Transverse colon (tissue), 4 donors: ENCODE results near the gene ASTL. TPM values are rescaled to one million over a fixed set of nuclear protein-coding genes. Genes with fewer than 3 reads are reported as not detected.

Experiments
- DNase-seq: peaks from one replicate; pipeline ENCODE4 v3.0.0-alpha.2; 2019
- H3K27ac ChIP-seq, 4 donors: fragments of 200-600 bp; sonication (generic); 2 replicates each; pipeline ENCODE4 v1.5.1; 2016 to 2018; ENCODE audit warnings: inconsistent platforms in 4 of 4
- H3K27me3 ChIP-seq: fragments of 200-600 bp; sonication (generic); 2 replicates; pipeline ENCODE4 v1.5.1; 2017; ENCODE audit warnings: inconsistent platforms
- H3K36me3 ChIP-seq, 4 donors: fragments of 200-600 bp; sonication (generic); 2 replicates each; pipeline ENCODE4 v1.5.1; 2017 to 2019; ENCODE audit warnings: inconsistent platforms in 4 of 4
- H3K4me1 ChIP-seq, 4 donors: fragments of 200-600 bp; sonication (generic); 2 replicates each; pipeline ENCODE4 v1.5.1; 2017 to 2020; ENCODE audit warnings: inconsistent platforms in 4 of 4
- H3K4me3 ChIP-seq, 4 donors: fragments of 200-600 bp; sonication (generic); 1 replicate in 1 of 4; 2 replicates in 3 of 4; pipeline versions ENCODE4 v1.5.1 to v1.6.1; 2017 to 2019; ENCODE audit warnings: inconsistent platforms in 4 of 4
- H3K9me3 ChIP-seq, 2 donors: fragments of 200-600 bp; sonication (generic); 2 replicates each; pipeline ENCODE4 v1.5.1; 2017 to 2019; ENCODE audit warnings: inconsistent platforms in 2 of 2
- EP300 ChIP-seq: sonication (generic); formaldehyde crosslinking; IDR thresholded peaks from one replicate; pipeline ENCODE4 v1.6.1; 2017; ENCODE audit warnings: antibody characterized with exemption, low read depth
- POLR2A ChIP-seq: fragments of 450-650 bp; IDR thresholded peaks from one replicate; pipeline ENCODE4 v1.6.1; 2016; ENCODE audit warnings: antibody characterized with exemption, mild to moderate bottlenecking, moderate library complexity
- POLR2AphosphoS5 ChIP-seq, 3 donors: sonication (generic); formaldehyde crosslinking; IDR thresholded peaks; one replicate each; pipeline ENCODE4 v1.6.1; 2016; ENCODE audit warnings: antibody characterized with exemption in 3 of 3
- WGBS, 2 donors: methylation state at CpG; one replicate each; pipeline ENCODE4 v1.1.5; 2018; ENCODE audit warnings: low coverage in 1 of 2; 5-methylcytosine and 5-hydroxymethylcytosine counted together
- in situ Hi-C, 4 donors: fragments of 200-750 bp; cut with MboI; loops; one replicate each; pipeline versions ENCODE4 v1.15.0 to v1.15.1; 2017; ENCODE audit warnings: low sequenced_read_pairs in 3 of 4, low pct_ligation_motif_present in 1 of 4, low pct_unique_long_range_greater_than_20kb in 1 of 4
- intact Hi-C: fragments of 100-400 bp; cut with DNase I; formaldehyde crosslinking; loops from one replicate; pipeline ENCODE4 v1.15.1; 2023; ENCODE audit warnings: low total_unique reads
- total RNA-seq, 4 donors: library from RNA; depleted of rRNA; stranded (reverse); fragments of >200 nt; gene quantifications; one replicate each; pipeline ENCODE4 v1.1.0, GENCODE V29; 2016
- TF ChIP-seq, protein P1 (sequence below), 5 experiments: fragments of 200-600 bp in 3 of 5; fragments of 450-650 bp in 2 of 5; sonication (generic) in 3 of 5; IDR thresholded peaks; 1 replicate in 2 of 5; 2 replicates in 3 of 5; pipeline ENCODE4 v1.5.1; 2016 to 2017; ENCODE audit warnings: antibody characterized with exemption in 5 of 5, inconsistent platforms in 3 of 5, mild to moderate bottlenecking in 2 of 5, moderate library complexity in 1 of 5

ASTL gene
- total RNA-seq, 4 donors from 2014 or later, result 0.95 TPM; not detected in 3

DNA sequence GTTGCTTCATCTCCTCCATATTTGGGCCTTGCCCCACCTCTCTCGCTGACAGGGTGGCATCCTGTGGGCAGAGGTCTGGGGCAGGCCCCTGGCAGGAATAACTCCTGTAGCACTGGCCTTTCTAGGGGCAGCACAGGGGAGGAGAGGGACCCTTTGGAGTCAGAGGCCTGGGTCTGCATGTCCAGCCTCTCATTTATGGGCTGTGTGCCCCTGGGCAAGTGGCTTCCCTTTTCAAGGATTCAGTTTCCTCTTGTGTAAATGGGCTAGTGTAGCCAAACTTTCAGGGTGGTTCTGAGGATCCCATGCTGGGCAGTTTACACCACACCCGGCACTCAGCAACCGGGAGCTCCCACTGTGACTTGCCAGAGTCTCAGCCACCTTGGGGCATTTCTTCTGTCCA, 45.4 kb downstream of the ASTL start:
- TF ChIP-seq POLR2AphosphoS5 (IDR thresholded peaks at IDR 0.05) (no peak), POLR2A (no peak), EP300 (no peak)
- TF ChIP-seq, protein P1, sequence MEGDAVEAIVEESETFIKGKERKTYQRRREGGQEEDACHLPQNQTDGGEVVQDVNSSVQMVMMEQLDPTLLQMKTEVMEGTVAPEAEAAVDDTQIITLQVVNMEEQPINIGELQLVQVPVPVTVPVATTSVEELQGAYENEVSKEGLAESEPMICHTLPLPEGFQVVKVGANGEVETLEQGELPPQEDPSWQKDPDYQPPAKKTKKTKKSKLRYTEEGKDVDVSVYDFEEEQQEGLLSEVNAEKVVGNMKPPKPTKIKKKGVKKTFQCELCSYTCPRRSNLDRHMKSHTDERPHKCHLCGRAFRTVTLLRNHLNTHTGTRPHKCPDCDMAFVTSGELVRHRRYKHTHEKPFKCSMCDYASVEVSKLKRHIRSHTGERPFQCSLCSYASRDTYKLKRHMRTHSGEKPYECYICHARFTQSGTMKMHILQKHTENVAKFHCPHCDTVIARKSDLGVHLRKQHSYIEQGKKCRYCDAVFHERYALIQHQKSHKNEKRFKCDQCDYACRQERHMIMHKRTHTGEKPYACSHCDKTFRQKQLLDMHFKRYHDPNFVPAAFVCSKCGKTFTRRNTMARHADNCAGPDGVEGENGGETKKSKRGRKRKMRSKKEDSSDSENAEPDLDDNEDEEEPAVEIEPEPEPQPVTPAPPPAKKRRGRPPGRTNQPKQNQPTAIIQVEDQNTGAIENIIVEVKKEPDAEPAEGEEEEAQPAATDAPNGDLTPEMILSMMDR (IDR thresholded peaks at IDR 0.05), result no peak
- peaks cover 6 to 19% (median 9%) of the 10 kb centered on the region in 4 donors for H3K4me1 ChIP-seq
- WGBS, 2 donors, result 94% methylated on average over 3 of the region's 3 CpGs; no CpG with 5 or more reads in 1 of the 2 donors
- no peaks in the 10 kb centered on the region for H3K9me3 ChIP-seq
- intact Hi-C loops (no loop called here), in situ Hi-C loops (no loop called here)
- no peak overlapping the region for H3K27ac ChIP-seq
- no peaks in the 10 kb centered on the region for H3K27me3 ChIP-seq
- H3K4me3 ChIP-seq, result no peak overlapping the region
- peak; percentile 6 for DNase-seq
- no peaks in the 10 kb centered on the region for H3K36me3 ChIP-seq

DNA sequence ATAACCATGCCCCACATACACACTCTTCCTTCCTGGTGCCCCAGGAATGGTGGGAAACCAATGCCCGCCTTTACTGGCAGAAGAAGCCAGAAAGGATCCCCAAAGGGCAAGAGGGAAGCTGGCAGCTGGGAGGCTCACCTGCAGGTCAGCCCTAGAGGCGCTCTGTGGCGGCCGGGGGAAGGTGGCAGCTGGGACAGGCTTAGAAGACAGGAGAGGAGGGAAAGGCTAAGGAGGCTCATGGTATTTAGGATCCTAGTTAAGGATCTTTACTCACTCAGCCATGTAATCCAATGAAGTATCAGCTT, 45.8 kb downstream of the ASTL start:
- no peaks in the 10 kb centered on the region for H3K27me3 ChIP-seq
- WGBS, 2 donors, result 90% methylated on average over 4 of the region's 4 CpGs; no CpG with 5 or more reads in 1 of the 2 donors
- H3K27ac ChIP-seq, result no peak overlapping the region
- DNase-seq, result peak; percentile 2
- no peak overlapping the region for H3K4me3 ChIP-seq
- in situ Hi-C loops (no loop called here), intact Hi-C loops (no loop called here)
- H3K36me3 ChIP-seq, result no peaks in the 10 kb centered on the region
- TF ChIP-seq POLR2A, result no peak
- no peak for TF ChIP-seq POLR2AphosphoS5 (IDR thresholded peaks at IDR 0.05)
- TF ChIP-seq, protein P1 (IDR thresholded peaks at IDR 0.05), result no peak
- TF ChIP-seq EP300, result no peak
- H3K9me3 ChIP-seq, result no peaks in the 10 kb centered on the region
- peaks cover 6 to 19% (median 9%) of the 10 kb centered on the region in 4 donors for H3K4me1 ChIP-seq

DNA sequence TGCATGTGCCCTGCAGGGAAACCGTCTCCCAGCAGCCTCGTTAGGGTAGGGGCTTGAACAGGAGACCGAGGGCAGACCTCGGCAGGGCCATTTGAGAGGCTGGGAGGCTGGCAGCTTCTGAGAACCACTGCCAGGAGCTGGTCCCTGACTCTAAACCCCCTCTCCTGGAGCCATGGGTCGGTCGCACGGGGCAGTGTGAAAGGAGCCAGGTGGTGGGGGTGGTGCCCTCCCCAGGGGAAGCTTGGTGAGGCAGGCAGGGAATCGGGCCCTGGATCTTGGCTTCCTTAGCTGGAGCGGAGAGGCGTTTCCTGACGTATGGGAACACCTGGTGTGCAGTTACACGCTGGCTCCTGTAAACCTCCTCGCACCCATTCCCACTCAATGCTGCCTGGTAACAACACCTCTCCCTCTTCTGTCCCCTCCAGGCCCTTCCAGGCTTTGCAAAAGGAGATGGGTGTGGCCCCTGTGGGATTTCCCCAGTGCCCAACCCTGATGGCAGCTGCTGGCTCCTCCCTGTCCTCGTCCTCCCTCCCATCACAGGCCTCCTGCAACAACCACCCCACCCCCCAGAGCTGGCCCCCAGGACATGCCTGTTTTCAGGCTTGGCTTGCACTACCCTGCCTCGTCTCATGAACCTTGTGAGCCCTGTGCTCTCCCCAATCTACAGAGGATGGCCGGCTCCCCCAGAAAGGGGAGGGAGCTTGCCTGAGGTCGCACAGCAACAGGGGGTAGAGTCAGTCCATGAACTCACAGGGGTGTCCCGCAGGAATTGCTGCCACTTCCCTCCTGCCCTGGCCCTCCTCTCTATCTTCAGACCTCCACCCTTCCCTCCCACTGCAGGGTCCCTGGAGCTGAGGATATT, 46.4 kb downstream of the ASTL start:
- TF ChIP-seq, protein P1 (IDR thresholded peaks at IDR 0.05), result no peak
- TF ChIP-seq POLR2A, result no peak
- no peak for TF ChIP-seq POLR2AphosphoS5 (IDR thresholded peaks at IDR 0.05)
- TF ChIP-seq EP300, result no peak
- H3K4me1 ChIP-seq, result peaks cover 6 to 19% (median 9%) of the 10 kb centered on the region in 4 donors
- peak overlapping the region in 2 of 4 donors; percentile 9 to 67 for H3K27ac ChIP-seq
- peak; percentile 32 for DNase-seq
- intact Hi-C loops (no loop called here), in situ Hi-C loops (no loop called here)
- WGBS, 2 donors, result 52% methylated on average over 18 of the region's 18 CpGs; no CpG with 5 or more reads in 1 of the 2 donors
- no peaks in the 10 kb centered on the region for H3K9me3 ChIP-seq
- no peaks in the 10 kb centered on the region for H3K36me3 ChIP-seq
- H3K27me3 ChIP-seq, result no peaks in the 10 kb centered on the region
- H3K4me3 ChIP-seq, result no peak overlapping the region

DNA sequence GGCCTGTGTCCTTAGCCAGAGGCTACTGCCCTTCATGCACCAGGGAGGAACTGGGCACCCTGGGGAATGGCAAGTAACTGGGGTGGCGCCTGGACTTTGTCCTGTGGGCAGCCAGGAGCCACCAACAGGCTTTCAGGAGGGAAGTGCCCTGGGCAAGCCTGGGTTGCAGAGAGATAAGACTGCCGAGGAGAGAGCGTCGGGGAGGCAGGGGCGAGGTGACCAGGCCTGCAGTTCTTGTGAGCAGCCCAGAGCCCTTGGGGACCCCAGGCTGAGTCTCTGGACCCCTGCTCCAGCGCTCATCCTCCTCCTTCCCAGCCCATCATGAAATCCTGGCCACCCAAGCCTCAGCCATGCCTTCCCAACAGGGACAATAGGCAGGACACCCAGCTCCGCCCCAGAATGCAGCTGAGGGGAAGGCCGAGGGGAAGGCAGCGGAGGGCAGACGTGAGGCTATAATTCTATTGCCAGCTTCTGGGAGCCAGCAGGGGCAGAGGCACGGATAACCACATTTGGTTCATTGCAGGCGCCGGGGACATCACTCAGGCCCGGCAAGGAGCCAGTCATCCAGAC, 47.1 kb downstream of the ASTL start:
- Histone ChIP-seq H3K9me3 (no peaks in the 10 kb centered on the region), H3K27me3 (no peaks in the 10 kb centered on the region), H3K36me3 (no peaks in the 10 kb centered on the region), H3K27ac (peak overlapping the region in 3 of 4 donors; percentile 9 to 67 (median 53)), H3K4me1 (peaks cover 6 to 19% (median 9%) of the 10 kb centered on the region in 4 donors), H3K4me3 (no peak overlapping the region)
- in situ Hi-C loops (no loop called here), intact Hi-C loops (no loop called here)
- 79% methylated on average over 13 of the region's 14 CpGs; no CpG with 5 or more reads in 1 of the 2 donors for WGBS, 2 donors
- TF ChIP-seq POLR2A (peak; percentile 37), EP300 (no peak), POLR2AphosphoS5 (IDR thresholded peaks at IDR 0.05) (peak in 1 of 3 donors; percentile 28)
- TF ChIP-seq, protein P1 (IDR thresholded peaks at IDR 0.05), result no peak
- peak; percentile 78 for DNase-seq
